Endothelial cell of umbilical vein (primary cell): Measurements from ENCODE around the gene BPIFB3. TPM values are rescaled to one million over a fixed set of nuclear protein-coding genes. Genes with fewer than 3 reads are reported as not detected.

Experiments
- BruUV-seq: library from RNA; stranded (reverse); fragments of 400-500 nt; replicated peaks from 2 replicates; lab custom pipeline; 2021; lab: Mats Ljungman, UMichigan
- CTCF ChIA-PET: fragments of 300-600, 350-600 bp; sonication (Branson Sonifier 250); formaldehyde crosslinking; loops from one replicate; lab custom pipeline; 2021; ENCODE audit warnings: antibody characterized with exemption, inconsistent platforms; lab: Charles Lee
- POLR2A ChIA-PET: fragments of 300-600, 350-600 bp; sonication (Branson Sonifier 250); formaldehyde crosslinking; loops from one replicate; lab custom pipeline; 2021; ENCODE audit warnings: antibody characterized with exemption, inconsistent platforms; lab: Charles Lee
- DNase-seq: peaks from one replicate; pipeline ENCODE4 v3.0.0-alpha.2; 2011; ENCODE audit warnings: low read depth, low spot score
- FAIRE-seq: peaks from 2 replicates; lab custom pipeline; 2011; peaks lifted over from hg19 to GRCh38; lab: Jason Lieb, UNC
- H2AFZ ChIP-seq: 2 replicates; pipeline ENCODE4 v1.6.0; 2012; ENCODE audit warnings: low read depth, low read length, control low read depth, inconsistent platforms
- H3K27ac ChIP-seq: 2 replicates; pipeline ENCODE4 v1.5.1; 2011; ENCODE audit warnings: low read depth, mild to moderate bottlenecking, control low read depth, low read length, moderate library complexity; ENCODE audit not compliant: insufficient read depth
- H3K27me3 ChIP-seq, 2 experiments: 2 replicates each; pipeline versions ENCODE4 v1.6.0 to v1.6.1; 2011; ENCODE audit warnings: low read length in 2 of 2, mixed read lengths in 1 of 2; ENCODE audit not compliant: control insufficient read depth in 2 of 2, insufficient read depth in 2 of 2
- H3K36me3 ChIP-seq, 2 experiments: 2 replicates in 1 of 2; 3 replicates in 1 of 2; pipeline ENCODE4 v1.5.1; 2011; ENCODE audit warnings: low read length in 2 of 2, mild to moderate bottlenecking in 1 of 2, moderate library complexity in 1 of 2; ENCODE audit not compliant: control insufficient read depth in 2 of 2, insufficient read depth in 2 of 2; ENCODE audit errors: extremely low read depth in 1 of 2
- H3K4me1 ChIP-seq: 3 replicates; pipeline ENCODE4 v1.5.1; 2011; ENCODE audit warnings: mild to moderate bottlenecking, low read length; ENCODE audit not compliant: control insufficient read depth, insufficient read depth; ENCODE audit errors: extremely low read depth
- H3K4me2 ChIP-seq: 2 replicates; pipeline ENCODE4 v1.6.1; 2011; ENCODE audit warnings: low read length, control low read depth, mixed read lengths; ENCODE audit not compliant: insufficient read depth
- H3K4me3 ChIP-seq, 3 experiments: fragments of 200-600 bp in 1 of 3; sonication (generic), shearing (Covaris generic) in 1 of 3; replicated peaks in 1 of 3; 2 replicates each; pipeline ENCODE4 v1.5.1; 2011 to 2016; ENCODE audit warnings: control low read depth in 3 of 3, low read length in 3 of 3, mild to moderate bottlenecking in 2 of 3, inconsistent platforms in 1 of 3, low read depth in 1 of 3, moderate library complexity in 1 of 3; ENCODE audit not compliant: insufficient read depth in 1 of 3
- H3K79me2 ChIP-seq: 2 replicates; pipeline ENCODE4 v1.6.0; 2012; ENCODE audit warnings: low read length, inconsistent platforms; ENCODE audit not compliant: control insufficient read depth, insufficient read depth
- H3K9ac ChIP-seq: replicated peaks from 2 replicates; pipeline ENCODE3; 2011; ENCODE audit warnings: low read length, control low read depth; ENCODE audit not compliant: insufficient read depth; ENCODE audit errors: extremely low read depth
- H3K9me1 ChIP-seq: replicated peaks from 3 replicates; pipeline ENCODE4 v1.6.0; 2011; ENCODE audit warnings: mild to moderate bottlenecking, low read length; ENCODE audit not compliant: control insufficient read depth, insufficient read depth; ENCODE audit errors: extremely low read depth
- H3K9me3 ChIP-seq: replicated peaks from 2 replicates; pipeline ENCODE4 v1.5.1; 2012; ENCODE audit warnings: low read length, inconsistent platforms; ENCODE audit not compliant: control insufficient read depth, insufficient read depth
- H4K20me1 ChIP-seq: replicated peaks from 2 replicates; pipeline ENCODE3; 2011; ENCODE audit warnings: mild to moderate bottlenecking, low read length; ENCODE audit not compliant: control insufficient read depth, insufficient read depth; ENCODE audit errors: extremely low read depth
- EZH2 ChIP-seq: IDR thresholded peaks from 2 replicates; pipeline ENCODE4 v1.6.1; 2012; ENCODE audit warnings: borderline replicate concordance, low read depth, mild to moderate bottlenecking, moderate library complexity, low read length, inconsistent platforms; ENCODE audit not compliant: severe bottlenecking
- FOS ChIP-seq: IDR thresholded peaks from 2 replicates; pipeline ENCODE4 v1.6.1; 2011; ENCODE audit warnings: mild to moderate bottlenecking, low read length, moderate library complexity, borderline replicate concordance; ENCODE audit not compliant: insufficient read depth
- GATA2 ChIP-seq: IDR thresholded peaks from 2 replicates; pipeline ENCODE4 v1.7.0; 2011; ENCODE audit warnings: low read depth, mild to moderate bottlenecking, moderate library complexity, mixed read lengths, low read length; ENCODE audit not compliant: insufficient read length, insufficient read depth
- JUN ChIP-seq: IDR thresholded peaks from 2 replicates; pipeline ENCODE4 v1.6.1; 2011; ENCODE audit warnings: borderline replicate concordance, low read depth; ENCODE audit not compliant: insufficient read length, insufficient read depth
- MYC ChIP-seq: IDR thresholded peaks from one replicate; pipeline ENCODE4 v1.6.1; 2011; ENCODE audit warnings: mild to moderate bottlenecking, low read depth, low read length
- POLR2A ChIP-seq: IDR thresholded peaks from 2 replicates; pipeline ENCODE4 v1.6.1; 2012; ENCODE audit warnings: low read depth, mild to moderate bottlenecking, control low read depth, low read length
- POLR2AphosphoS5 ChIP-seq: IDR thresholded peaks from 2 replicates; pipeline ENCODE4 v1.6.1; 2012; ENCODE audit warnings: low read depth, mild to moderate bottlenecking, control low read depth, low read length, moderate library complexity; ENCODE audit not compliant: insufficient read depth
- dilution Hi-C: fragments of 300-500 bp; cut with MboI; formaldehyde crosslinking; loops from one replicate; pipeline ENCODE4 v1.15.0; 2019; ENCODE audit warnings: low sequenced_read_pairs; ENCODE audit not compliant: extremely low pct_ligation_motif_present
- intact Hi-C: fragments of 100-400 bp; cut with micrococcal nuclease; formaldehyde crosslinking; loops from one replicate; pipeline ENCODE4 v1.10.0; 2022
- polyA plus RNA-seq, 4 experiments: library from polyadenylated mRNA; depleted of rRNA in 3 of 4; stranded (reverse) in 3 of 4; unstranded in 1 of 4; fragments of >200 nt; gene quantifications; 2 replicates each; pipeline versions ENCODE4 v1.2.1 to v1.2.3, GENCODE V29; 2011 to 2012; ENCODE audit warnings: missing spikeins in 1 of 4
- total RNA-seq: library from RNA; stranded (reverse); gene quantifications from 2 replicates; pipeline ENCODE4 v1.2.3, GENCODE V29; 2021
- TF ChIP-seq, protein P1 (sequence below), 2 donors: IDR thresholded peaks; 1 replicate in 1 of 2; 2 replicates in 1 of 2; pipeline ENCODE4 v1.5.1; 2011; ENCODE audit warnings: low read length in 2 of 2, mild to moderate bottlenecking in 2 of 2, moderate library complexity in 2 of 2, control low read depth in 1 of 2, inconsistent platforms in 1 of 2, low read depth in 1 of 2; ENCODE audit not compliant: insufficient read depth in 1 of 2; ENCODE audit errors: extremely low read depth in 1 of 2
- TF ChIP-seq, protein P2 (sequence below): IDR thresholded peaks from 2 replicates; pipeline ENCODE4 v1.6.1; 2011; ENCODE audit not compliant: insufficient read depth, insufficient read length

The BPIFB3 gene
- total and polyA plus RNA-seq, 2 donors (not counting 3 experiments of a cell fraction or from before 2014, with no cell fraction given): not detected

DNA sequence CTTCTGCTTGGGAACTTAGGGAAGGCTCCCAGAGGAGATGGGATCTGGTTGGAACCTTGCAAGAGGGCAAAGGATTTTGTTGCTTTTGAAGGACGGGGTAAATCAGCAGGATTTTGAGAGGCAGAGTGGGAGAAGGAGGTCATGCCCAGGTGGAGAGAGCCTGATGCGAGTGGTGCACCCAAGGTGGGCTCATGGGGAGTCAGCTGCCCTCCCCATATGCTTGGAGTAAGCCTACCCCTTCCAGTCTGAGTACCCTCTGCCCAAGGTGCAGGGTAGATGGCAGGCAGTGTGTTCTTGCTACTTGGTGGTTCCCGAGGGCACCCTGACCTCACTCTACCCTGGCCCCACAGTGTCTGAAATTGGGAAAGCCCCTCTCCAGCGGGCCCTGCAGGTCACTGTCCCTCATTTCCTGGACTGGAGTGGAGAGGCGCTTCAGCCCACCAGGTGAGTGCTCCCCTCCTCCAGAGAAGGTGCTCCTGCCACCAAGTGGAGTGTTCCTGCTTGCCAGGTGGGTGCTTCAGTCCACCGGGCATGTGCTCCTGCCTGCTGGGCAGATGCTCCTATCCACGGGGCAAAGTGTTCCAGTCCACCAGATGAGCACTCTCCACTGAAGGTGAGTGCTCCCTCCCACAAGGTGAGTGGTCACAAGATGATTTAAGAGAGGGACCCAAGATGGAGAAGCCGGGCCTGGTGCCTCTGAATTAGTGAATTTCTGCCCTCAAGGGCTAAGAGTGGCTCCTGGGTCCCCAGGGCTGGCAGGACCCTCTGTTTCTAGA is 42.8 kb upstream of the BPIFB3 start:
- intact Hi-C loops (no loop called here), dilution Hi-C loops (no loop called here)
- BruUV-seq: no TSS peak
- Histone ChIP-seq H3K27ac (no peak overlapping the region), H3K4me1 (no peaks in the 10 kb centered on the region), H3K27me3 (no peaks in the 10 kb centered on the region), H3K4me2 (no peak overlapping the region), H2AFZ (no peak overlapping the region), H3K36me3 (no peaks in the 10 kb centered on the region), H3K9me1 (no peaks in the 10 kb centered on the region), H3K4me3 (no peak overlapping the region), H3K9me3 (no peaks in the 10 kb centered on the region), H3K79me2 (no peaks in the 10 kb centered on the region), H3K9ac (no peak overlapping the region), H4K20me1 (no peaks in the 10 kb centered on the region)
- CTCF ChIA-PET: interaction anchor here (1.5 kb wide), 1 partner anchor 57 kb away, joined by 4 read pairs; no protein-coding TSS in a partner anchor
- TF ChIP-seq FOS: no peak
- TF ChIP-seq POLR2AphosphoS5: no peak
- TF ChIP-seq GATA2: no peak
- TF ChIP-seq EZH2: no peak
- no peak for TF ChIP-seq MYC
- TF ChIP-seq POLR2A: no peak
- TF ChIP-seq, protein P1, sequence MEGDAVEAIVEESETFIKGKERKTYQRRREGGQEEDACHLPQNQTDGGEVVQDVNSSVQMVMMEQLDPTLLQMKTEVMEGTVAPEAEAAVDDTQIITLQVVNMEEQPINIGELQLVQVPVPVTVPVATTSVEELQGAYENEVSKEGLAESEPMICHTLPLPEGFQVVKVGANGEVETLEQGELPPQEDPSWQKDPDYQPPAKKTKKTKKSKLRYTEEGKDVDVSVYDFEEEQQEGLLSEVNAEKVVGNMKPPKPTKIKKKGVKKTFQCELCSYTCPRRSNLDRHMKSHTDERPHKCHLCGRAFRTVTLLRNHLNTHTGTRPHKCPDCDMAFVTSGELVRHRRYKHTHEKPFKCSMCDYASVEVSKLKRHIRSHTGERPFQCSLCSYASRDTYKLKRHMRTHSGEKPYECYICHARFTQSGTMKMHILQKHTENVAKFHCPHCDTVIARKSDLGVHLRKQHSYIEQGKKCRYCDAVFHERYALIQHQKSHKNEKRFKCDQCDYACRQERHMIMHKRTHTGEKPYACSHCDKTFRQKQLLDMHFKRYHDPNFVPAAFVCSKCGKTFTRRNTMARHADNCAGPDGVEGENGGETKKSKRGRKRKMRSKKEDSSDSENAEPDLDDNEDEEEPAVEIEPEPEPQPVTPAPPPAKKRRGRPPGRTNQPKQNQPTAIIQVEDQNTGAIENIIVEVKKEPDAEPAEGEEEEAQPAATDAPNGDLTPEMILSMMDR (IDR thresholded peaks at IDR 0.05; ENCODE audit: extremely low read depth in 1 of 2, insufficient read depth in 1 of 2, low read depth in 1 of 2, low read length in 2 of 2): no peak
- TF ChIP-seq, protein P2, sequence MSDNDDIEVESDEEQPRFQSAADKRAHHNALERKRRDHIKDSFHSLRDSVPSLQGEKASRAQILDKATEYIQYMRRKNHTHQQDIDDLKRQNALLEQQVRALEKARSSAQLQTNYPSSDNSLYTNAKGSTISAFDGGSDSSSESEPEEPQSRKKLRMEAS: no peak
- no peak for TF ChIP-seq JUN
- DNase-seq (no peak), FAIRE-seq (no peak)
- POLR2A ChIA-PET: no interaction called here
